MM.1S (cell line): ENCODE data around the gene OSMR.

Experiments
- EZH2 ChIP-seq: fragments of 300-600 bp; sonication (generic); optimal IDR thresholded peaks from 2 replicates; pipeline ENCODE3; 2017; ENCODE audit warnings: low read depth, mild to moderate bottlenecking, antibody characterized with exemption, low read length, mixed read lengths
- TF ChIP-seq, protein P1 (sequence below): fragments of 300-600 bp; sonication (generic); IDR thresholded peaks from 2 replicates; pipeline ENCODE4 v1.5.1; 2016; ENCODE audit warnings: antibody characterized with exemption, low read length, mixed read lengths

DNA sequence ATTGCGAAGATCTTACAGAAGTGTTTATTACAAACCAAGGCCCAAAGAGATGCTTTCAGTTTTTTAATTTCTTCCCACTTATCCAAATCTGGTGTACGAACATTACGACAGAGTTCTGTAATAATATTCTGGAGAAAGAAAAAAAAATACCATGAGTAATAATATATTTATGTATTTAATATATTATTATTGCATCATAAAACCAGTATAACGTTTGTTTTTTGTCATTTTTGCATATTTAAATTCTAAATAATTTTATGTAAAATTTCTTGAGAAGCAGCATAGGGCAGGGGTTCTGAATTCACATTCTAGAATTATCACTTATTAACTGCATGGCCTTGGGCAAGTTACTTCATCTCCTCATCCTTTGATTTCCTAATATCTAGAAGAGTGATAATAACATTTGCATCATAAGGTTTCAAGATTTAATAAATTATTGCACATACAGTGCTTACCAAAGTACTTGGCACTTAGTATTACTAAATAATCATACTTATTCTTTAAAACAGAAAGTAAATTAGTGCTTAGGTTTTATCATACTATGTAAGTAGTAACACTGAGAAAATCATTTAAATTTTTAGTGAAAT is 107.7 kb downstream of the OSMR start:
- TF ChIP-seq, protein P1, sequence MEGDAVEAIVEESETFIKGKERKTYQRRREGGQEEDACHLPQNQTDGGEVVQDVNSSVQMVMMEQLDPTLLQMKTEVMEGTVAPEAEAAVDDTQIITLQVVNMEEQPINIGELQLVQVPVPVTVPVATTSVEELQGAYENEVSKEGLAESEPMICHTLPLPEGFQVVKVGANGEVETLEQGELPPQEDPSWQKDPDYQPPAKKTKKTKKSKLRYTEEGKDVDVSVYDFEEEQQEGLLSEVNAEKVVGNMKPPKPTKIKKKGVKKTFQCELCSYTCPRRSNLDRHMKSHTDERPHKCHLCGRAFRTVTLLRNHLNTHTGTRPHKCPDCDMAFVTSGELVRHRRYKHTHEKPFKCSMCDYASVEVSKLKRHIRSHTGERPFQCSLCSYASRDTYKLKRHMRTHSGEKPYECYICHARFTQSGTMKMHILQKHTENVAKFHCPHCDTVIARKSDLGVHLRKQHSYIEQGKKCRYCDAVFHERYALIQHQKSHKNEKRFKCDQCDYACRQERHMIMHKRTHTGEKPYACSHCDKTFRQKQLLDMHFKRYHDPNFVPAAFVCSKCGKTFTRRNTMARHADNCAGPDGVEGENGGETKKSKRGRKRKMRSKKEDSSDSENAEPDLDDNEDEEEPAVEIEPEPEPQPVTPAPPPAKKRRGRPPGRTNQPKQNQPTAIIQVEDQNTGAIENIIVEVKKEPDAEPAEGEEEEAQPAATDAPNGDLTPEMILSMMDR: no peak
- no peak for TF ChIP-seq EZH2
